ENCODE results near the gene TXNRD1.
"Not testable (repeated sequence)": the region's sequence is repeated elsewhere in the genome, so short reads cannot be mapped to it uniquely, and the experiment has no call there.

The TXNRD1 gene

DNA sequence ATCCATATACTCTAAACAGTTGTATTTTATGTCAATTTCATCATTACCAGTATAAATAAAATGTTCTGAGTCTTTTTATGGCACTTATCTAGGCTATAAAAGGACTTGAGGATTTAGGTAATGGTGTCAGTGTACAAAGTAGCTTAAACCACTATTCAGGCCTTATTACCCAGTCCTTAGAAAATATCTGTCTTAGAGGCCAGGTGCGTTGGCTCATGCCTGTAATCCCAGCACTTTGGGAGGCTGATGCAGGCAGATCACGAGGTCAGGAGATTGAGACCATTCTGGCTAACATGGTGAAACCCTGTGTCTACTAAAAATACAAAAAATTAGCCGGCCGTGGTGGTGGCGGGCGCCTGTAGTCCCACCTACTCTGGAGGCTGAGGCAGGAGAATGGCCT lies 112.7 kb downstream of the TXNRD1 start:
- DNase-seq (ENCODE audit: low spot score) = not testable (repeated sequence)

DNA sequence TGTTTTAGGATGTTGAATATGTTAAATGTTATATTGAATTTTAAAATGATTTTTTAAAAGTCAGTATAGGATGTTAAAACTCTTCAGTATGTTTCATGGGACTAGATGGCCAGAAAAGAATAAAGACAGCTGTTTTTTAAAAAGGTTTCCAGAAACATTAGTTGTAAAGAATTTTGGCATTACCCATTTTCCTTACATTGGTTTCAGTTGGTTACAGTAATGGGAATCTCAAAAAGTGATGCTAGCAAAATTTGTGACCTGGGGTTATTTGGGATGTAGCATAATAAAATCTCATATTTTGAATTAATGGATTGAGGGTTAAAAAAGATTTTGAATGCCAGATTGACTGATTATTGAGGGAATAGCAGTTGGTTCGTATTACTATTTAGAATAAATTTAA lies 113.2 kb downstream of the TXNRD1 start:
- no peak for DNase-seq (ENCODE audit: low spot score)

DNA sequence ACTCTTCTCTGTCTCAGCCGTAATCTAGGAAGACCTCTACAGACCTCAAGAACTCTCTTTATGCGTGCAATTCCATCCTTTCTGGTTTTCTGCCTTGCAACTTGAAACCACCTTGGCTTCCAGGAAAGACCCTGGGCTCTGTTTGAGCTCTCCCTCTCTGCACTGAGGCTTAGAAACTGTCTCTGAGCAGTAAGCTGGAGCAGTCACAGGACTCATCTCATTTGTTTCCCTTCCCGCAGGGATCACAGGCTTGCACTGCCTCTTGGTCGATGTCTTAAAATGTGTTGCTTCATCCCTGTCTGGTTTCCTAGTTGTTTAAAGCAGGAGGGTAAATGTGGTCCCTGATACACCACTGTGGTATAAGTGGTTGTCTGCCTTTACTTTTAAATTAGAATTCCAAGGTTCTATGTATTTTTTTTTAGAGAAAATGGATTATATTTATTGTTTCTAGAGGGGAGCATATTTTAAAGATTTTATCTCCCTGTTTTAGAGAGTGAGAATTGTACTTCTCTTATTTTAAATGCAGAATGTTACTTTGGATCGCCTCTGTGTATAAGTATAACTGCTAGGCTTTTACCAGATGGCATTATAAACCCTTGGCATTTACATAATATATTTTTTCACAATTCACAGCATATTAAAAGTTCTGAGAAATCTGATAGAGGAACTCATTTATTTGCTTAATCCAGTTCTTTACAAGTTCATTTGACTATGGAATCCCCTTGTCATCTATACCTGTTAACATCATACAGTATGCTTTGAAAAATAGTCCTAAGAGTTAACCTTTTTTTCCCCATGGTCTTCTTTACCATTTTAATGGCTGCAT lies 114.3 kb downstream of the TXNRD1 start:
- DNase-seq (ENCODE audit: low spot score) = no peak

DNA sequence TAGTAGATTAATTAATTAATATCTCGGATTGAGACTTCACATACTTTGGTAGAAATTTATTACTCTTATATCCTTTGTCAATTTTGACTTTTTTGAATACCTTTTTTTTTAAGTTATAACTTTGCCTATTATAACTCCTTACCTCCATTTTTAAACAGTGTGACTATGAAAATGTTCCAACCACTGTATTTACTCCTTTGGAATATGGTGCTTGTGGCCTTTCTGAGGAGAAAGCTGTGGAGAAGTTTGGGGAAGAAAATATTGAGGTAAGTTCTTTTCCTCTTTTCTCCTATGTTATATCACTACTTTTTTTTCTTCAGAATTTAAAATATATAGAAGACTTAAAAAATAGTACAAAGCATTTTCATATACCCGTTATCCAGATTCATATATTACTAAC lies 115.8 kb downstream of the TXNRD1 start:
- no peak for DNase-seq (ENCODE audit: low spot score)

DNA sequence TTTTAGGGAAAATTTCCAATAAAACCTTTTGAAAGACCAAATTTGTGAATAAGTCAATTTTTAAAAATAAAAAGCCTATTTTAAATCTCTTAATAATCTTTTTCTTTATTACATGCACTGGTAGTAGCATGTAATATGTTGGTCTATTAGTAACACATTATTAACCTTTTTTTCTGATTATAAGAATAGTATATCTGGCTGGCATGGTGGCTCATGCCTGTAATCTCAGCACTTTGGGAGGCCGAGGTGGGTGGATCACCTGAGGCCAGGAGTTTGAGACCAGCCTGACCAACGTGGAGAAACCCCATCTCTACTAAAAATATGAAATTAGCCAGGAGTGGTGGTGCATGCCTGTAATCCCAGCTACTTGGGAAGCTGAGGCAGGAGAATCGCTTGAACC lies 116.7 kb downstream of the TXNRD1 start:
- not testable (repeated sequence) for DNase-seq (ENCODE audit: low spot score)

DNA sequence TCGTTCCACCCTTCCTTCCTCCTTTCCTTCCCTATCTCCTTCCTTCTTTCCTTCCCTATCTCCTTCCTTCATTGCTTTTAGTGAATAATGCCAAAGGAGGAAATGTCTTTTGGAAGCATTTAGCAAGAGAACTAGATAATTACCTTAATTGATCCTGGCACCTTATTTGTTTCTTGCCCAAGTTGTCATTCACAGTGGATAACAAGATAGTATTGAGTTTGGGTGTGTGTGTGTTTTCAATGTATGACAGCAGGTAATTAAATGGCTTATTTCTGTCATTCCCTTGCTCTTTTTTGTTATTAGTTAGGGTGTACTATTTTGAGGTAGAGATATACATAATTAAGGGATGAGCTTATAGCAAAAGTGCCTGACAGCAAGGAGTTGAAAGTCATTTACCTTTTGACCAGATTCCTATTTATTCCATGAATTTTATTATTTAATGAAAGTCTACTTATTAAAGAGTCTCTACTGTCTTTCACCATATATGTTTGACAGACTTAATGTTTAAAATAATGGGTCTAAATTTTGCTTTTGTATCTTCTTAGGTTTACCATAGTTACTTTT lies 118.2 kb downstream of the TXNRD1 start:
- no peak for DNase-seq (ENCODE audit: low spot score)

DNA sequence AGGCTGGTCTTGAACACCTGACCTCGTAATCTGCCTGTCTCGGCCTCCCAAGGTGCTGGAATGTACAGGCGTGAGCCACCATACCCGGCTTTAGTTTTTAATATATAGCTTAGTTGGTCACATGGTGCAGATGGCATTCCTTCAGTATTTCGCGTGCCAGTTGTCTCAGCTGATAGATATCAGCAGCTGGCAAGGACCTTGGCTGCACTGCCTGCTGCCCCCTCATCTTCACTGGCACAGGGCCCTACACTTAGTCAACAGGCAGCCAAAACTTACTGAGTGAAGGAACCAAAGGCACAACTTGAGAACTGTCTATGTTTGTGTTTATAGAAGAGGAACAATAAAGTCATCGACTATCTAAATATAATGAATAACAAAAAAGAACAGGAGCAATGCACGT lies 119.0 kb downstream of the TXNRD1 start:
- DNase-seq (ENCODE audit: low spot score) = no peak

DNA sequence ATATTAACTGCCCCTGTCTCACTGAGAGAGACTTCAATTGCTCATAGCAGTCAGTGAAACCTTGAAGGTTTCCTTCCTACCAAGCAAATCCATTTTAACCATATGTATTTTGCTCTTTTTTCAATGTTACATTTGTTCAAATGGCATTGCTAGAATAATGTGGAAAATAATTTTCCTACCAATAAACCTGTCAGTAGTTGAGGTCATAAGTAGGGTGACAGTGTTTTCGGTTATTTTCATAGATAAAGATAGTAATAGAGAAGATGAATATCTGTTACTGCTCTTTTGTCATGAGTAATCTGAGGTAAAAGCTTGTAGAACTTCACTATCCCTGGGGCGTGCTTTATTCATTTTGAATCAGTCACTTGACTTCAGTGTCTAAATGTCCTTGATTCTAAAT lies 120.5 kb downstream of the TXNRD1 start:
- DNase-seq (ENCODE audit: low spot score) = no peak

DNA sequence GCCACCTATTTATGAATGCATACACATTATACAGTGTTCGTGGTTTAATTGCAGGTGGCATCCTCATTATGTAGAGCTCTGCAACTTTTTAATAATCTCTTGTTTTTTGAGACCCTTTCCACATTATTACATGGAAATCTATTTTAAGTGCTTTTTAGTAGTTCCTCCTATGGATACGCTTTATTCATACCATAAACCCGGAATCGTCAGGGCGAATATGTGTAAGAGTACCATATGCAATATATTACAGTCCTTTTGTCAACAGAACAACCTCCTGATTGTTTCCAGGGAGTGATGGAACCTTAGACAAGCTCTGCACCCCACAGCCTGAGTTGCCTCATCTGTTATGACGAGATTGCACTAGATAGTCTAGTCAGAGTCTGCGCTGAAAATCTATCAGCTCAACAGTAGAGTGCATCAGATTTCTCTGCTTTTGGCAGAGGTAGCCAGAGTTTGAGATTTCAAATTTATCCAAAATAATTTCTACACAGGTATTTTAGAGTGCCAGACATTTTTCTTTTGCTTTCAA lies 121.5 kb downstream of the TXNRD1 start:
- no peak for DNase-seq (ENCODE audit: low spot score)

DNA sequence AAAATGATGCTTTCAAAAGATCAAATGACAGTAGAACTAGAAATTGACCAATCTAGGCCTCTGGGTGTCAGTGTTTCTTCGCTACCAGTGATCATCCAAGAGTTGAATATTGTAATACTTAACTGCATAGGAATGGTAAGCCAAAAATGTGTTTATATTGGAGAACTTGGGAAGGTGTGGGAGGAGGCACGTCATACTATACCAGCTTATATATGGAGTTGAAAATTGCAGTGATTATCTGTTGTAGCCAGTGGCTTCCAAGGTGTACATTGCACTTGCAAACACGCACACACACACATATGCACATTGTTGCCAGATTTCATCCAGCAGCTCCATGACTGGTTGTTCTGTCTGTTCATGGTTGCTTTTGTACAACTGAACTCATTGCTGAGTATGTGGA lies 124.1 kb downstream of the TXNRD1 start:
- no peak for DNase-seq (ENCODE audit: low spot score)

DNA sequence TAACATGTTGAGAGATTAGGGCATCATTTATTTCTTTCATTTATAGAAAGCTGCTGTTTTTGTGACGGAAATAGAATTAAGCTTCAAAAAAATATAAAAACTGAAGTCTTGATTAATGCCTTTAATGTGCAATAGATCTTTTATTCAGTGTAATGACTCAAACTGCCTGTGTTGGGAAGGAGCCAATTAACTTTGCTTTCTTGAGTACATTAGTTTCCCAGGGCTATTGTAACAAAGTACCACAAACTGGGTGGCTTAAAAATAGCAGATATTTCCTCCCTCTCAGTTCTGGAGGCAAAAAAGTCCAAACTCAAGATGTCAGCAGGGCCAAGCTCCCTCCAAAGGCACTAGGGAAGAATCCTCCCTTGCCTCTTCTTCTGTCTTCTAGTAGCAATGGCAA lies 124.6 kb downstream of the TXNRD1 start:
- no peak for DNase-seq (ENCODE audit: low spot score)

DNA sequence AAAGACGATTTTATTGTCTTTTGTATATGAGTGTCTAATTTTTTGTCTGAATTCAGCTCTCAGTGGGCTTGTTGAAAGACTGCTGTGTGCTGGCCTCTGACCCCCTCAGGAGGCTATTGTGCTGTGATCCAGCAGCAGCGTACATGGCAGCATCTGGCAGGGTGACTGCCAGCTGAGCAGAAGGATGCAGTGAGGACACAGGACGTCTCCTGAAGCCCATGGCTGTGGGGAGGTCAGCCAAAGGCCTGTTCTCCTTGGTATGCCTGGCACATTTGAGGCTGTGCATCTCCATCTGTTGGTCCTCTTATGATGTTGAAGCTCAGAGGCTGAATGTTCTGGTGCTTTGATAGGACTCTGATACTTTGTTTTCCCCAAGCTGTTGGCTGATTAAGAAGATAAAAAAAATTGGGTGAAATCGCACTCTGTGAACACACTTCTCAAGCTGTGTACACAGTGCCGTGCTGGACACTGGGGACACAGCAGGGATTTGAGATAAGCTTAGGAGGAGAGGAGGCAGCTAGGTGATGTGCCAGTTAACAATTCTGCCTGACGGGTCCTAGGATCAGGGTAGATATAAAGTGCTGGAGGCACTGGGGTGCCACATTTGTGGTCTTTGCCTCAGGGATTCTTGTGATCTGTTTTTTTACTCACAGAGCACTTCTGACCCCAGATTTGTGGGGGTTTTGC lies 125.5 kb downstream of the TXNRD1 start:
- no peak for DNase-seq (ENCODE audit: low spot score)

DNA sequence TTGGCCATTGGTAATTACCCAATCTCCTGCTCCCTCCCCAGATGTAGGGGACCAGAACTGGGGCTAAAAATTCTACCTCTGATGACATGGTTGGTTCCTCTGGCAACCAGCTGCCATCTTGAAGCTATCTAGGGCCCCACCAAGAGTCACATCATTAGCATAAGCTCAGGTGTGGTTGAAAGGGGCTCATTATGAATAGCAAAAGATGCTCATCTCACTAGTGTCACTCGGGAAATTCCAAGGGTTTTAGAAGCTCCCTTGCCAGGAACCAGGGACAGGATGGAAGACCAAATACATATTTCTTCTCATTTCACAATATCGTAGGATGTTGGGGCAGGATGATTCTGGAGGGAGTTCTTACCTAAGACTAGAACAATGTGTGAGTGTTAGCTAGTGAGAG lies 126.6 kb downstream of the TXNRD1 start:
- DNase-seq (ENCODE audit: low spot score) = no peak

DNA sequence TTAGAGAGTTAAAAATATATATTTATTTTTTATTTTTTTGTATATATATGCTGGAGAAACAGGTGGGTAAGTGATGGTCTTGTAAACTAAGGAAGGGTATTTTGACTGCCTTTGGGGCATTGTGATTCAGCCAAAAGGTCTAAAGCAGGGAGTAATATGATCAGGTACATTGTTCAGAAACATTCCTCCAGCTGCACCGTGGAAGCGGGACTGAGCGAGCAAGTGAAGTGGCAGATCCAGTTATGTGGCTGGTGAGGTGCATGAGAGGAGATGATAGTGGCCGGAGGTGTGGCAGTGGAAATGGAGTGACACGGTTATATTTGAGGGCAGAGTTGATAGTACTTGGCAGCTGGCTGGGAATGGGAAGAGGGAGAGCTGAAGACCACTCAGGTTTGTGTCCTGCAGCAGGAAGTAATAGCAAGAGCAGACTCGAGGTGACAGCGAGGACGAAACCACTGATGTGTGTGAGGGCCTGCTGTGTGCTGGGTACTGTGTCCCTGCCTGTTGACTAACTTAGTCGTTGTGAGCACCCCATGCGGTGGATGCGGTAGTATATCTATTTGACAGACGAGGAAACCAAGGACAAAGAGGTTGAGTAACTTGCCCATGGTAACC lies 127.2 kb downstream of the TXNRD1 start:
- no peak for DNase-seq (ENCODE audit: low spot score)

DNA sequence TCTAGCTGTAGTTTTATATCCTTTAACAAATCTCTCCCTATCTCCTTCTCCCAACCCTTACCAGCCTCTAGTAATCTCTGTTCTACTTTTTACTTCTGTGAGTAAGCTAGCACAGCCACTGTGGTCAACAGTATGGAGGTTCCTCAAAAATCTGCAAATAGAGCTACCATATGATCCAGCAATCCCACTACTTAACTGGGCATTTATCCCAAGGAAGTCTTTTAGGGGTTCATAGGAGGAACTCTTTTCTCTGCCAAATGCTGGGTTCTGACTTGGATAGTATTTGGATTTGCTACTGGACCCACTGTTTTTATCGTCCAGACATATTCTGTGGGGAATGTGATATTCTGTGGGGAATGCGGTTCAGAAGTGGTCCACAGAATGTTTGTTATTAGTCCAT lies 129.1 kb downstream of the TXNRD1 start:
- DNase-seq (ENCODE audit: low spot score) = no peak

DNA sequence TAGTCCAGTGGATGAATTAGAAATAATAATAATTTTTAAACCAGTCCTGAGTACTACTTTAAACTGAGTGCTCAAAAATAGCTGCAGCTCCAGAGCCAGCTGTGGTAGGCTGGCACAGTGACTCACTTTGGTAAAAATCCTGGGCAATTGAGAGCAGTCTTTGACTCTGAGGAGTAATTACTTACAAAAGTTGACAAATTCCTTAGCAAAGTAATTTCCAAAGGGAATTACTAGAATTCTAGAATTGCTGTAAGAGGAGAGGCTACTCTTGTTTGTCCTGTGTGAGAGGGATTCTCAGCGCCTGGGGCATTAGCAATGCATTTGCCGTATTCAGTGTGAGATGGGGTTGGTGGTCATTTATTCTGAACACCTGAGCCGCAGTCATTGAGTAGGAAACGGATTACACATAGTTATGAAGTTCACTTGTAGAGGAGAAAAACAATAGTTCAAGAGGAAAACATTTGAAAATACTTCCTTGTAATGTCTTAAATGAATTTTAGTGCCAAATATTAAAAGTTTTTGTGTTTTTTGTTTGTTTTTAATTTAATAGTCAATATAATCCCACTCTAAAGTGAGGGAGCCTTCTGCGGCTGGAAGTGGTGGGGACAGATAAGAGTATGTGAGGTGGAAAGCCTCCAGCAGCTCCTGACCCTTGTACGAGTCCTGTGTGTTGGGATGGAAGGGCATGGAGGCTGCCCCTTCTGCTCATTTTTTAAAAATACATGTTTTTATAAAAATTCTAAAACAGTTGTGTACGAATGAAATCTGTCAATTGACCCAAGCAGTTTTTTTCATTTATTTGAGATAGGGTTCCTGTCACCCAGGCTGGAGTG lies 129.9 kb downstream of the TXNRD1 start:
- DNase-seq (ENCODE audit: low spot score) = no peak

DNA sequence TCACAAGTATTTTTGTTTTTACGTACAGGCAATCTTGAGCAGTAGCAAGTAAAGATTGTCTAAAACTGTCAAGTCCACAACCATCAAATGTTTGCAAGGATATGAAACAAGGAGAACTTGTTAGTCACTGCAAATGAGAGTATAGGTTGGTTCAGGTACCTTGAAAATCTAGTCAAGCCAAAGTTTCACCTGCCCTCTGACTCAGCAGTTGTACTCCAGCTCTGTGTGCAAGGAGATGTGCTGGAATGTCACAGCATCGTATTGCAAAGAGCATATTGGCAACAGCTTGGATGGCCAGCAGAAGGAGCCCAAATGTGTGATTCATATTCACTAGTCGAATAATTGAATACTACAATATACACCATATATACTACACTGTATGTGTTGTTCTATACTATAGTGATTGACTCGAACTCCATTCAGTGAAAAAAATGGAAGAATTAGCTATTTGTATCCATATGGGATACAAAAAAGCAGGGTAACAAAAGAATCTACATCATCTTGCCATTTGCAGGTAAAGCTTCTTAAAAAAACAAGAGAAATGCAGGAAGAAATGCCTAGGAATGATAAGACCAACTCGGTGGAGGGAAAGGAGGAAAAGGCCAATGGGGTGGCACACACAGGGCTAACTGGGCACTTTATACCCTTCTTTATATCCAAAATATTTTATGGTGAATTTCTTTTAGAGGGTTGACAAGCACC lies 131.9 kb downstream of the TXNRD1 start:
- DNase-seq (ENCODE audit: low spot score) = no peak

DNA sequence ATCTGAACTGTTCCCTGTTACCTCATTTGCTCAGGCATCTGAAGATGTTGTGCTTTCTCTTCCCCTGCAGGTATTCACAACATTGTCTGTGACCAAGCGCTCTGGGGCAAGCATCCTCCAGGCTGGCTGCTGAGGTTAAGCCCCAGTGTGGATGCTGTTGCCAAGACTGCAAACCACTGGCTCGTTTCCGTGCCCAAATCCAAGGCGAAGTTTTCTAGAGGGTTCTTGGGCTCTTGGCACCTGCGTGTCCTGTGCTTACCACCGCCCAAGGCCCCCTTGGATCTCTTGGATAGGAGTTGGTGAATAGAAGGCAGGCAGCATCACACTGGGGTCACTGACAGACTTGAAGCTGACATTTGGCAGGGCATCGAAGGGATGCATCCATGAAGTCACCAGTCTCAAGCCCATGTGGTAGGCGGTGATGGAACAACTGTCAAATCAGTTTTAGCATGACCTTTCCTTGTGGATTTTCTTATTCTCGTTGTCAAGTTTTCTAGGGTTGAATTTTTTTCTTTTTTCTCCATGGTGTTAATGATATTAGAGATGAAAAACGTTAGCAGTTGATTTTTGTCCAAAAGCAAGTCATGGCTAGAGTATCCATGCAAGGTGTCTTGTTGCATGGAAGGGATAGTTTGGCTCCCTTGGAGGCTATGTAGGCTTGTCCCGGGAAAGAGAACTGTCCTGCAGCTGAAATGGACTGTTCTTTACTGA lies 132.9 kb downstream of the TXNRD1 start:
- no peak for DNase-seq (ENCODE audit: low spot score)

DNA sequence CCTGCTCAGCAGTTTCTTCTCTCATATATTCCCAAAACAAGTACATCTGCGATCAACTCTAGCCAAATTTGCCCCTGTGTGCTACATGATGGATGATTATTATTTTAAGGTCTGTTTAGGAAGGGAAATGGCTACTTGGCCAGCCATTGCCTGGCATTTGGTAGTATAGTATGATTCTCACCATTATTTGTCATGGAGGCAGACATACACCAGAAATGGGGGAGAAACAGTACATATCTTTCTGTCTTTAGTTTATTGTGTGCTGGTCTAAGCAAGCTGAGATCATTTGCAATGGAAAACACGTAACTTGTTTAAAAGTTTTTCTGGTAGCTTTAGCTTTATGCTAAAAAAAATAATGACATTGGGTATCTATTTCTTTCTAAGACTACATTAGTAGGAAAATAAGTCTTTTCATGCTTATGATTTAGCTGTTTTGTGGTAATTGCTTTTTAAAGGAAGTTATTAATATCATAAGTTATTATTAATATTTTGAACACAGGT lies 133.5 kb downstream of the TXNRD1 start:
- DNase-seq (ENCODE audit: low spot score) = no peak

Measured in D341Med (cell line).